ENCODE data around the gene GP1BA. TPM values are rescaled to one million over a fixed set of nuclear protein-coding genes. Genes with fewer than 3 reads are reported as not detected.
A peak's percentile ranks its signal among the peaks of the same experiment; 100 is the strongest.

Gene GP1BA
- total RNA-seq, 4 donors from 2014 or later = not detected

- TF ChIP-seq POLR2A (IDR thresholded peaks at IDR 0.05) = no peak
- TF ChIP-seq CTCF (IDR thresholded peaks at IDR 0.05) = no peak
- intact Hi-C loops (cut with DNase I; ENCODE audit: low total_unique reads) = no loop called here
These were observed 2.3 kb downstream of the GP1BA start for GRCh38 chr17:4934173-4934979.

DNA sequence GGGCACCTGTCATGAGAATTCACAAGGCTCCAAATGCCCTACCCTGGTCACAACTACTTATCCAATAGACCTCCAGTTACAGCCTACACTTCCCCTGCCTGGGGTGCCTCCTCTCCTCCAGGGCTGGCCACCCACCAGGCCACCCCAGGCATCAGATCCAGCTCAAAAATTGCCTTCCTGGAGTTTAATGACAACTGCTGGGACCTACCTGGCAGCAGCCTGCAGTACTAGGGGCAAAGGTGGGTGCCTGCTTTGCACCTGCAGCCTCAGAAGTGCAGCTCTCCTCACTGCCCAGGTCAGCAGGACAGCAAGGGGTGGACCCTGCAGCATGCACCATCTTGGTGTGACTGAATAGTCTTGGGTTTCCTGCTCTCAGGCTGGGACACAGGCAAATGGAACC, 3.6 kb downstream of the GP1BA start:
- H3K36me3 ChIP-seq = no peaks in the 10 kb centered on the region
- TF ChIP-seq POLR2A (IDR thresholded peaks at IDR 0.05) (no peak), CTCF (IDR thresholded peaks at IDR 0.05) (no peak)
- no peak for DNase-seq
- no peaks in the 10 kb centered on the region for H3K27me3 ChIP-seq
- no peak overlapping the region for H3K4me3 ChIP-seq
- H3K9me3 ChIP-seq = no peaks in the 10 kb centered on the region
- no peak overlapping the region for H3K27ac ChIP-seq
- peaks cover 8 to 12% of the 10 kb centered on the region in 2 donors for H3K4me1 ChIP-seq
- intact Hi-C loops (cut with DNase I; ENCODE audit: low total_unique reads) = no loop called here

More at GRCh38 chr17:4934173-4934979, 2.3 kb downstream of the GP1BA start:
- Histone ChIP-seq H3K4me3 (no peak overlapping the region), H3K27ac (no peak overlapping the region), H3K4me1 (peaks cover 8 to 12% of the 10 kb centered on the region in 2 donors), H3K27me3 (no peaks in the 10 kb centered on the region), H3K9me3 (no peaks in the 10 kb centered on the region), H3K36me3 (no peaks in the 10 kb centered on the region)
- DNase-seq = no peak

GRCh38 chr17:4936436-4936835, 4.4 kb downstream of the GP1BA start:
- DNase-seq = no peak
- intact Hi-C loops (cut with DNase I; ENCODE audit: low total_unique reads) = no loop called here

GRCh38 chr17:4937553-4937952, 5.5 kb downstream of the GP1BA start:
- intact Hi-C loops (cut with DNase I; ENCODE audit: low total_unique reads) = no loop called here
- H3K27me3 ChIP-seq = no peaks in the 10 kb centered on the region
- H3K36me3 ChIP-seq = no peaks in the 10 kb centered on the region
- DNase-seq = no peak
- H3K9me3 ChIP-seq = no peaks in the 10 kb centered on the region
- TF ChIP-seq POLR2A (IDR thresholded peaks at IDR 0.05) (no peak), CTCF (IDR thresholded peaks at IDR 0.05) (no peak)
- peaks cover 12% of the 10 kb centered on the region in 2 donors for H3K4me1 ChIP-seq
- no peak overlapping the region for H3K27ac ChIP-seq
- no peak overlapping the region for H3K4me3 ChIP-seq

More at GRCh38 chr17:4936436-4936835, 4.4 kb downstream of the GP1BA start:
- Histone ChIP-seq H3K9me3 (no peaks in the 10 kb centered on the region), H3K4me3 (no peak overlapping the region), H3K36me3 (no peaks in the 10 kb centered on the region), H3K4me1 (peaks cover 12% of the 10 kb centered on the region in 2 donors), H3K27ac (no peak overlapping the region), H3K27me3 (no peaks in the 10 kb centered on the region)
- TF ChIP-seq CTCF (IDR thresholded peaks at IDR 0.05) (no peak), POLR2A (IDR thresholded peaks at IDR 0.05) (no peak)

DNA sequence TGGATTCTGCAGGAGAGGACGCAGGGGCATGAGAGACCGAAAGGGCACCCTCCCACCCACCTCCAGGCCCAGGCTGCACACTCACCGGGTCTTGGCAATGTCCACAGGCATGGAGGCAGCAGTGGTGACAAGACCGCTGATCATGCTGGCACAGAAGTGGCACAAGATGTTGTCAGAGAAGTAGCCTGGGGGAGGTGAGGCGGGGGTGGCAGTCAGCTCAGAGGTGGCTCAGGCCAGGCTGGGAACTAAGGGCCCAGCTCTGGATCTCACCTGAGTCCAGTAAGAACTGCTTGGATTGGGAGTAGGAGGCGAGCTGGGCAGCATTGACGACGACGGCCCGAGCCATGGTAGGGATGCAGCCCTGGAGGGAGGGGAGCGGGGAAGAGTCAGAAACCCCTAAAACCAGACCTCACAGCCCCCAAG, 6.0 kb downstream of the GP1BA start:
- Histone ChIP-seq H3K9me3 (no peaks in the 10 kb centered on the region), H3K4me3 (no peak overlapping the region), H3K27me3 (no peaks in the 10 kb centered on the region), H3K27ac (peak overlapping the region in 1 of 2 donors; percentile 98), H3K4me1 (peaks cover 12% of the 10 kb centered on the region in 2 donors), H3K36me3 (no peaks in the 10 kb centered on the region)
- DNase-seq = no peak
- TF ChIP-seq POLR2A (IDR thresholded peaks at IDR 0.05) (no peak), CTCF (IDR thresholded peaks at IDR 0.05) (no peak)
- intact Hi-C loops (cut with DNase I; ENCODE audit: low total_unique reads) = no loop called here
